Measurements from ENCODE around the gene SMIM23.

SMIM23 gene

DNA sequence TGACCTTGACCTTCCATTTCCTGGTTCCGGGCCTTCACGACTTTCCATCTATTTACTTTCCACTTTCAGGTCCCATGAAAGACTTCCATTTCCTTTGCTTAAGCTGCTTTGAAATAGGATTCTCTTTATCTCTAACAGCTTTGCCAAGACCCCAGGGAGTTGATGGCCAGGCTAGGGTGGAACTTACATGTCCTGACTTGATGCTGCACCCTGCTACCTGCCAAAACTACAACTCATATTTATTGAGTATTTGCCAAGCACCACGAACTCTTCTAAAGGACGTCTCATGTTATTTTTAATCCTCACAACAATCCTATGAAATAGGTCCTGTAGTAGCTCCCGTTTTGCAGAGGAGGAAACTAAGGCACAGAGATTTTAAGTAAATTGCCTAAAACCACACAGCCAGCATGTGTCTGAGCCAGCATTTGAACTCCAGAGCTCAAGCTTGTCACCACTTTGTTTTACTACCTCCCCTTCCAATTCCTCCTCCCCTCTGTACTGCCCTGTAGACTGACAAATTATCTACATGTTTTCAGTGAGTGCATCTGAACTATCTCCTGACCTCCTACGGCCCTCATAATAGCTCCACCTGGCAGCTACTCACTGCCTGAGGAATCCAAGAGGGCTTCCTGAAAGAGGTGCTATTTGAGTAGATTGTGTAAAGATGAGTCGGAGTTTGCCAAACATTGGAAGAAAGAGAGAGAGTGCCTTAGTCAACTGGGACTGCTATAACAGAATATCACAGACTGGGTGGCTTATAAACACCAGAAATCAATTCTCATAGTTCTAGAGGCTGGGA, 38.4 kb upstream of the SMIM23 start:
- Histone ChIP-seq H3K79me1 (replicated peaks; ENCODE audit: low read length, poor library complexity, severe bottlenecking) (no peaks in the 10 kb centered on the region), H3K14ac (ENCODE audit: low read length in 2 of 2) (no peak overlapping the region), H2AK5ac (ENCODE audit: low read length, severe bottlenecking) (no peak overlapping the region), H3K23ac (ENCODE audit: low read length in 2 of 2) (no peak overlapping the region), H3K27ac (ENCODE audit: low read length, poor library complexity, severe bottlenecking) (no peak overlapping the region), H4K91ac (ENCODE audit: low read length) (no peak overlapping the region), H3K27me3 (ENCODE audit: control insufficient read depth in 1 of 2, insufficient read depth in 1 of 2, low read length in 2 of 2) (peaks cover 0 to 10% of the 10 kb centered on the region in 2 experiments), H4K8ac (ENCODE audit: low read length) (no peak overlapping the region), H3K18ac (ENCODE audit: low read depth in 1 of 2, low read length in 2 of 2) (no peak overlapping the region), H2AFZ (ENCODE audit: low read depth, low read length) (no peak overlapping the region), H2BK15ac (ENCODE audit: low read depth, poor library complexity, severe bottlenecking) (no peak overlapping the region), H3K4me1 (ENCODE audit: control insufficient read depth, insufficient read depth, low read depth, low read length) (peaks cover 3% of the 10 kb centered on the region), H3K4me2 (ENCODE audit: low read length, poor library complexity, severe bottlenecking) (no peak overlapping the region), H3K9ac (ENCODE audit: low read length) (no peak overlapping the region), H3K36me3 (ENCODE audit: control insufficient read depth in 1 of 2, insufficient read depth in 2 of 2, low read depth in 1 of 2, low read length in 2 of 2) (no peaks in the 10 kb centered on the region), H2BK12ac (ENCODE audit: low read length in 2 of 2) (no peak overlapping the region), H2BK120ac (ENCODE audit: low read depth, low read length) (no peak overlapping the region), H2BK5ac (ENCODE audit: low read depth, low read length, poor library complexity, severe bottlenecking) (no peak overlapping the region), H3K9me3 (ENCODE audit: control insufficient read depth, low read length) (no peaks in the 10 kb centered on the region), H3K4me3 (ENCODE audit: insufficient read depth in 1 of 2, low read depth in 1 of 2, low read length in 2 of 2) (no peak overlapping the region), H3K4ac (ENCODE audit: low read depth in 1 of 2, low read length in 2 of 2) (no peak overlapping the region)
- 67% methylated on average over 7 of the region's 7 CpGs for WGBS
- no peak for DNase-seq

DNA sequence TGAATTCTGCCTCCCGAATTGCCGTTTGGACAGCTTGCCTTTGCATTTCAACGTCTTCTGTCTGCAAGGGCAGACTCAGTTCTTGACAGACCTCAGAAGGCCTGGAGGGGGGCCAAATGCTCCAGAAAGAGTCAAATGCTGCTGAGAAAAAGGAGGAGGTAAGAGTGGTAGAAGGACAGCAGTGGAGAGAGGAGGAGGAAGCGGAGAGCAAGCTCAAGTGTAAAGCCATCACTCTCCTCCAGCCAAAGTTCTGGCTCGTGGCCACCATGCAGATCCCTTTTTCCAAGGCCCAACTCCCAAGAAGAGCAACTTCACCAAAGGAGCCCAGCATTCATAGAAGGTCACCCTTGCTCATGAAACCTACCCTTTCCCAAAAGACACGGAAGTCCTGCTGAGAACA, 36.9 kb upstream of the SMIM23 start:
- Histone ChIP-seq H2BK15ac (ENCODE audit: low read depth, poor library complexity, severe bottlenecking) (no peak overlapping the region), H3K36me3 (ENCODE audit: control insufficient read depth in 1 of 2, insufficient read depth in 2 of 2, low read depth in 1 of 2, low read length in 2 of 2) (no peaks in the 10 kb centered on the region), H2BK120ac (ENCODE audit: low read depth, low read length) (no peak overlapping the region), H3K18ac (ENCODE audit: low read depth in 1 of 2, low read length in 2 of 2) (no peak overlapping the region), H3K79me1 (replicated peaks; ENCODE audit: low read length, poor library complexity, severe bottlenecking) (no peaks in the 10 kb centered on the region), H3K23ac (ENCODE audit: low read length in 2 of 2) (no peak overlapping the region), H3K4ac (ENCODE audit: low read depth in 1 of 2, low read length in 2 of 2) (no peak overlapping the region), H3K4me2 (ENCODE audit: low read length, poor library complexity, severe bottlenecking) (no peak overlapping the region), H3K27ac (ENCODE audit: low read length, poor library complexity, severe bottlenecking) (no peak overlapping the region), H2AFZ (ENCODE audit: low read depth, low read length) (no peak overlapping the region), H2AK5ac (ENCODE audit: low read length, severe bottlenecking) (no peak overlapping the region), H2BK12ac (ENCODE audit: low read length in 2 of 2) (no peak overlapping the region), H2BK5ac (ENCODE audit: low read depth, low read length, poor library complexity, severe bottlenecking) (no peak overlapping the region), H4K91ac (ENCODE audit: low read length) (no peak overlapping the region), H3K9me3 (ENCODE audit: control insufficient read depth, low read length) (no peaks in the 10 kb centered on the region), H3K14ac (ENCODE audit: low read length in 2 of 2) (no peak overlapping the region), H3K4me1 (ENCODE audit: control insufficient read depth, insufficient read depth, low read depth, low read length) (peaks cover 3% of the 10 kb centered on the region), H3K4me3 (ENCODE audit: insufficient read depth in 1 of 2, low read depth in 1 of 2, low read length in 2 of 2) (no peak overlapping the region), H4K8ac (ENCODE audit: low read length) (no peak overlapping the region), H3K27me3 (ENCODE audit: control insufficient read depth in 1 of 2, insufficient read depth in 1 of 2, low read length in 2 of 2) (peaks cover 0 to 10% of the 10 kb centered on the region in 2 experiments), H3K9ac (ENCODE audit: low read length) (no peak overlapping the region)
- DNase-seq, result no peak
- WGBS, result 90% methylated on average over 6 of the region's 6 CpGs

DNA sequence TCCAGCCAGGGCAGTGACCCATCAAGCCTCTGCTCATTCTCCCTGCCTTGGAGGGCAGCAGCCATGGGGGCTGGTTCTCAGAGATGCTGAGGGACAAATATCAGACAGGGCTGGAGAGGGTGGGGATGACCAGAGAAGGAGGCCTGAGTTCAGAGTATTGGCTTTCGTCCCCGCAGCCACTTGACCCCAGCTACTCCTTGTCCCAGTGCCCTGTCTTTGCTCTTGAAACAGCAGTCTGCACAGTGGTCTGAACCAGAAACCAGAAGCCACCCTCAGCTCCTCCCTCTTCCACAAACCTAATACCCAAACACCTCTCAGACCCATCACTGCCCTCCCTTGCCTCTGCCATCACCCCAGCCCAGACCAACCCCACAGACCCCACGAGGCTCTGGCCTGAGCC, 36.3 kb upstream of the SMIM23 start:
- H2BK15ac ChIP-seq (ENCODE audit: low read depth, poor library complexity, severe bottlenecking), result no peak overlapping the region
- no peak overlapping the region for H2AFZ ChIP-seq (ENCODE audit: low read depth, low read length)
- H3K4ac ChIP-seq (ENCODE audit: low read depth in 1 of 2, low read length in 2 of 2), result no peak overlapping the region
- H3K9ac ChIP-seq (ENCODE audit: low read length), result no peak overlapping the region
- no peaks in the 10 kb centered on the region for H3K9me3 ChIP-seq (ENCODE audit: control insufficient read depth, low read length)
- no peak overlapping the region for H3K4me3 ChIP-seq (ENCODE audit: insufficient read depth in 1 of 2, low read depth in 1 of 2, low read length in 2 of 2)
- H3K23ac ChIP-seq (ENCODE audit: low read length in 2 of 2), result no peak overlapping the region
- no peak overlapping the region for H3K4me2 ChIP-seq (ENCODE audit: low read length, poor library complexity, severe bottlenecking)
- peaks cover 0 to 3% of the 10 kb centered on the region in 2 experiments for H3K27me3 ChIP-seq (ENCODE audit: control insufficient read depth in 1 of 2, insufficient read depth in 1 of 2, low read length in 2 of 2)
- H2BK12ac ChIP-seq (ENCODE audit: low read length in 2 of 2), result no peak overlapping the region
- no peak overlapping the region for H2BK5ac ChIP-seq (ENCODE audit: low read depth, low read length, poor library complexity, severe bottlenecking)
- H3K18ac ChIP-seq (ENCODE audit: low read depth in 1 of 2, low read length in 2 of 2), result no peak overlapping the region
- no peak overlapping the region for H4K8ac ChIP-seq (ENCODE audit: low read length)
- DNase-seq, result no peak
- 85% methylated on average over 3 of the region's 3 CpGs for WGBS
- no peak overlapping the region for H4K91ac ChIP-seq (ENCODE audit: low read length)
- no peak overlapping the region for H2BK120ac ChIP-seq (ENCODE audit: low read depth, low read length)
- no peak overlapping the region for H2AK5ac ChIP-seq (ENCODE audit: low read length, severe bottlenecking)
- H3K36me3 ChIP-seq (ENCODE audit: control insufficient read depth in 1 of 2, insufficient read depth in 2 of 2, low read depth in 1 of 2, low read length in 2 of 2), result no peaks in the 10 kb centered on the region
- H3K14ac ChIP-seq (ENCODE audit: low read length in 2 of 2), result no peak overlapping the region
- no peaks in the 10 kb centered on the region for H3K79me1 ChIP-seq (replicated peaks; ENCODE audit: low read length, poor library complexity, severe bottlenecking)
- no peak overlapping the region for H3K27ac ChIP-seq (ENCODE audit: low read length, poor library complexity, severe bottlenecking)
- H3K4me1 ChIP-seq (ENCODE audit: control insufficient read depth, insufficient read depth, low read depth, low read length), result peaks cover 3% of the 10 kb centered on the region

DNA sequence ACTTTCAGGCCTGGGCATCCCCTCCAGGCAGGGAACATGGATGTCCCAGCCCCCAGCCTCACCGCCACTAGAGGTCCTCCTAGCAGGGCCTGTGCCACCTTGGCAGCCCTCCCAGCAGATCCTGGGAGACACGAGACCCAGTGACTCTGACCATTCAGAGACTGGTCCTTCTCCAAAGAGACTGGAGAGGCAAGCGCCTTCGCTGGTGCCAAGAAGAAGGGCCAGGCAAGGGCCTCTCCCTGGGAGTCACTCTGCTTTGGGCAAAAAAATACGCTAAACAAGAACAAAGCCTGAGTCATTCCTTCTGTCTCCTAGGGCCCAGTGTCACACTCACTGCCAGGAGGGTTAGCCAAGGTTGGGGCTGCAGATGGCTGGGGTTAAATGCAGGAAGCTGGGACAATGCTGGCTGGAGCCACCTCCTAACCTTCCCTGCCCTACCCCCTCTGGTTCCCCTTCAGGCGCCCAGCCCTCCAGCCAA, 35.3 kb upstream of the SMIM23 start:
- H3K4me2 ChIP-seq (ENCODE audit: low read length, poor library complexity, severe bottlenecking), result no peak overlapping the region
- no peak overlapping the region for H2BK120ac ChIP-seq (ENCODE audit: low read depth, low read length)
- no peaks in the 10 kb centered on the region for H3K36me3 ChIP-seq (ENCODE audit: control insufficient read depth in 1 of 2, insufficient read depth in 2 of 2, low read depth in 1 of 2, low read length in 2 of 2)
- H3K9me3 ChIP-seq (ENCODE audit: control insufficient read depth, low read length), result no peaks in the 10 kb centered on the region
- H3K9ac ChIP-seq (ENCODE audit: low read length), result no peak overlapping the region
- no peak overlapping the region for H4K8ac ChIP-seq (ENCODE audit: low read length)
- H3K18ac ChIP-seq (ENCODE audit: low read depth in 1 of 2, low read length in 2 of 2), result no peak overlapping the region
- H2BK15ac ChIP-seq (ENCODE audit: low read depth, poor library complexity, severe bottlenecking), result peak overlapping the region; percentile 57
- H2AK5ac ChIP-seq (ENCODE audit: low read length, severe bottlenecking), result no peak overlapping the region
- H2BK5ac ChIP-seq (ENCODE audit: low read depth, low read length, poor library complexity, severe bottlenecking), result no peak overlapping the region
- WGBS, result 91% methylated on average over 6 of the region's 6 CpGs
- no peak overlapping the region for H2AFZ ChIP-seq (ENCODE audit: low read depth, low read length)
- no peak overlapping the region for H3K27ac ChIP-seq (ENCODE audit: low read length, poor library complexity, severe bottlenecking)
- H2BK12ac ChIP-seq (ENCODE audit: low read length in 2 of 2), result no peak overlapping the region
- H3K4me3 ChIP-seq (ENCODE audit: insufficient read depth in 1 of 2, low read depth in 1 of 2, low read length in 2 of 2), result no peak overlapping the region
- H3K14ac ChIP-seq (ENCODE audit: low read length in 2 of 2), result no peak overlapping the region
- H3K27me3 ChIP-seq (ENCODE audit: control insufficient read depth in 1 of 2, insufficient read depth in 1 of 2, low read length in 2 of 2), result no peaks in the 10 kb centered on the region
- no peak overlapping the region for H4K91ac ChIP-seq (ENCODE audit: low read length)
- H3K4me1 ChIP-seq (ENCODE audit: control insufficient read depth, insufficient read depth, low read depth, low read length), result peaks cover 3% of the 10 kb centered on the region
- H3K4ac ChIP-seq (ENCODE audit: low read depth in 1 of 2, low read length in 2 of 2), result no peak overlapping the region
- no peak overlapping the region for H3K23ac ChIP-seq (ENCODE audit: low read length in 2 of 2)
- DNase-seq, result no peak
- no peaks in the 10 kb centered on the region for H3K79me1 ChIP-seq (replicated peaks; ENCODE audit: low read length, poor library complexity, severe bottlenecking)
